ENCODE results near the gene AP1M2.

DNA sequence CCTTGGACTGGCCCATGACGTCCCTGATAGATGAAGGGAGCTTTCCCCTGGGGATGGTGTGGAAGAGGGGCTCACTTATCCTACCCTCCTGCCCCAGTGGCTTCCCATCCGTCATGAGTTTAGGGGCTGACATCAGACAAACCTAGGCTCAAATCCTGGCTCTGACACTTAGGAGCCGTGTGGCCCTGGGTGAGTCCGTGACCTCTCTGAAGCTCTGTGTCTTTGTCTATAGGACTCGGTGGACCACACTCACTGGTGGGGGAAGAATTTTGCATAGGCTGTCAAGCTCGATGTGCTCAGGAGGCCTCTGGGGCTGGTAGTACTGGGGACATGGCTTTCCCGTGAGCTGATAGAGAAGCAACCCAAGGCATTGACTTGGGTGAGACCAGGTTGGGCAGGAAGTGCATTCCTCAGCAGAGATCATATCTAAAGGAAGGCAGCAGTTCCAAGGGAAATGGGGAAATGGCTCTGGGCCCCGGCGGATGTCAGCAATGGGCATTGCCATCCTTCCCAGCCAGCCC is 17.4 kb upstream of the AP1M2 start:
- TF ChIP-seq, protein P1, sequence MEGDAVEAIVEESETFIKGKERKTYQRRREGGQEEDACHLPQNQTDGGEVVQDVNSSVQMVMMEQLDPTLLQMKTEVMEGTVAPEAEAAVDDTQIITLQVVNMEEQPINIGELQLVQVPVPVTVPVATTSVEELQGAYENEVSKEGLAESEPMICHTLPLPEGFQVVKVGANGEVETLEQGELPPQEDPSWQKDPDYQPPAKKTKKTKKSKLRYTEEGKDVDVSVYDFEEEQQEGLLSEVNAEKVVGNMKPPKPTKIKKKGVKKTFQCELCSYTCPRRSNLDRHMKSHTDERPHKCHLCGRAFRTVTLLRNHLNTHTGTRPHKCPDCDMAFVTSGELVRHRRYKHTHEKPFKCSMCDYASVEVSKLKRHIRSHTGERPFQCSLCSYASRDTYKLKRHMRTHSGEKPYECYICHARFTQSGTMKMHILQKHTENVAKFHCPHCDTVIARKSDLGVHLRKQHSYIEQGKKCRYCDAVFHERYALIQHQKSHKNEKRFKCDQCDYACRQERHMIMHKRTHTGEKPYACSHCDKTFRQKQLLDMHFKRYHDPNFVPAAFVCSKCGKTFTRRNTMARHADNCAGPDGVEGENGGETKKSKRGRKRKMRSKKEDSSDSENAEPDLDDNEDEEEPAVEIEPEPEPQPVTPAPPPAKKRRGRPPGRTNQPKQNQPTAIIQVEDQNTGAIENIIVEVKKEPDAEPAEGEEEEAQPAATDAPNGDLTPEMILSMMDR (IDR thresholded peaks at IDR 0.05): no peak
- TF ChIP-seq POLR2A (IDR thresholded peaks at IDR 0.05): no peak
